ENCODE data around the gene GRAPL.
"Not testable (repeated sequence)": the region's sequence is repeated elsewhere in the genome, so short reads cannot be mapped to it uniquely, and the experiment has no call there.

DNA sequence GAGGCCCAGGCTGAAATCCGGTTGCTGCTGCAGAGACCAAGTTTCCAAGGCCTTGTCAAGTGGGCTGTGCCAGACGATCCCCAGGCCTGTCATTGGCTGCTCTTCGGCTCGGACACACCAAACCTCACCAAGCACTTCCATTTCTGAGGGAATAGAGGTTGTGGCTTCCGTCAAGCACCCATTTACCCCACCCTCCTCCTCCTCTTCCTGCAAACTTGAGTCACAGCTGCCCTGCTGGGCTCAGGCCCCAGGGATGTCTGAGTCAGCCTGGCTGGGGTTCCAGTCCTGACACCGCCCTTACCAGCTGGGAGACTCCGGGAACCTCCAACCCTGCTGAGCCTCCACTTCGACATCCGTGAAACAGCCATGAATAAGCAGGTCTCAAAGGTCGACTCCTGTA is 31.1 kb downstream of the GRAPL start:
- TF ChIP-seq, protein P1, sequence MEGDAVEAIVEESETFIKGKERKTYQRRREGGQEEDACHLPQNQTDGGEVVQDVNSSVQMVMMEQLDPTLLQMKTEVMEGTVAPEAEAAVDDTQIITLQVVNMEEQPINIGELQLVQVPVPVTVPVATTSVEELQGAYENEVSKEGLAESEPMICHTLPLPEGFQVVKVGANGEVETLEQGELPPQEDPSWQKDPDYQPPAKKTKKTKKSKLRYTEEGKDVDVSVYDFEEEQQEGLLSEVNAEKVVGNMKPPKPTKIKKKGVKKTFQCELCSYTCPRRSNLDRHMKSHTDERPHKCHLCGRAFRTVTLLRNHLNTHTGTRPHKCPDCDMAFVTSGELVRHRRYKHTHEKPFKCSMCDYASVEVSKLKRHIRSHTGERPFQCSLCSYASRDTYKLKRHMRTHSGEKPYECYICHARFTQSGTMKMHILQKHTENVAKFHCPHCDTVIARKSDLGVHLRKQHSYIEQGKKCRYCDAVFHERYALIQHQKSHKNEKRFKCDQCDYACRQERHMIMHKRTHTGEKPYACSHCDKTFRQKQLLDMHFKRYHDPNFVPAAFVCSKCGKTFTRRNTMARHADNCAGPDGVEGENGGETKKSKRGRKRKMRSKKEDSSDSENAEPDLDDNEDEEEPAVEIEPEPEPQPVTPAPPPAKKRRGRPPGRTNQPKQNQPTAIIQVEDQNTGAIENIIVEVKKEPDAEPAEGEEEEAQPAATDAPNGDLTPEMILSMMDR (IDR thresholded peaks at IDR 0.05), result not testable (repeated sequence)
- not testable (repeated sequence) for TF ChIP-seq EZH2 (IDR thresholded peaks at IDR 0.05; ENCODE audit: borderline replicate concordance, insufficient read depth, low read depth, low read length, poor library complexity, severe bottlenecking)
